Uterus (tissue), 4 donors: ENCODE measurements around the gene ZNF747. TPM values are rescaled to one million over a fixed set of nuclear protein-coding genes. Genes with fewer than 3 reads are reported as not detected.

Source experiments
- DNase-seq, 2 donors: peaks; one replicate each; pipeline ENCODE4 v3.0.0-alpha.2; 2019 to 2020
- H3K27ac ChIP-seq, 2 donors: fragments of 200-600 bp; sonication (generic); 1 replicate in 1 of 2; 2 replicates in 1 of 2; pipeline ENCODE4 v1.5.1; 2016 to 2018
- H3K27me3 ChIP-seq, 2 donors: fragments of 200-600 bp; sonication (generic); one replicate each; pipeline ENCODE4 v1.5.1; 2018 to 2019; ENCODE audit warnings: control low read depth in 1 of 2
- H3K36me3 ChIP-seq, 2 donors: fragments of 200-600 bp; sonication (generic); one replicate each; pipeline ENCODE4 v1.5.1; 2019; ENCODE audit warnings: control low read depth in 1 of 2
- H3K4me1 ChIP-seq, 2 donors: fragments of 200-600 bp; sonication (generic); one replicate each; pipeline ENCODE4 v1.5.1; 2018 to 2019; ENCODE audit warnings: control low read depth in 1 of 2
- H3K4me3 ChIP-seq, 2 donors: fragments of 200-600 bp; sonication (generic); 1 replicate in 1 of 2; 2 replicates in 1 of 2; pipeline ENCODE4 v1.5.1; 2018 to 2019; ENCODE audit warnings: mild to moderate bottlenecking in 1 of 2
- H3K9me3 ChIP-seq, 2 donors: fragments of 200-600 bp; sonication (generic); one replicate each; pipeline ENCODE4 v1.5.1; 2019; ENCODE audit warnings: control low read depth in 1 of 2
- CTCF ChIP-seq, 4 experiments: fragments of 200-600 bp in 2 of 4; fragments of 450-650 bp in 2 of 4; sonication (generic) in 2 of 4; IDR thresholded peaks; one replicate each; pipeline ENCODE4 v1.5.1; 2016 to 2019; ENCODE audit warnings: antibody characterized with exemption in 4 of 4, mild to moderate bottlenecking in 2 of 4, moderate library complexity in 1 of 4
- POLR2A ChIP-seq, 2 donors: fragments of 450-650 bp; IDR thresholded peaks; one replicate each; pipeline ENCODE4 v1.6.1; 2016; ENCODE audit warnings: antibody characterized with exemption in 2 of 2, mild to moderate bottlenecking in 1 of 2, moderate library complexity in 1 of 2
- intact Hi-C: fragments of 100-400 bp; cut with DNase I; formaldehyde crosslinking; loops from one replicate; pipeline ENCODE4 v1.15.1; 2023; ENCODE audit warnings: low total_unique reads
- total RNA-seq, 4 donors: library from RNA; depleted of rRNA in 3 of 4; stranded (reverse); fragments of >200 nt in 3 of 4; gene quantifications; one replicate each; pipeline versions ENCODE4 v1.1.0 to v1.2.4, GENCODE V29; 2014 to 2023
- donor health status: DM: yes; HTN: yes; CAD: no.

The ZNF747 gene
- total RNA-seq, 4 donors from 2014 or later = 3.8 to 16.1 (median 10.2) TPM

DNA sequence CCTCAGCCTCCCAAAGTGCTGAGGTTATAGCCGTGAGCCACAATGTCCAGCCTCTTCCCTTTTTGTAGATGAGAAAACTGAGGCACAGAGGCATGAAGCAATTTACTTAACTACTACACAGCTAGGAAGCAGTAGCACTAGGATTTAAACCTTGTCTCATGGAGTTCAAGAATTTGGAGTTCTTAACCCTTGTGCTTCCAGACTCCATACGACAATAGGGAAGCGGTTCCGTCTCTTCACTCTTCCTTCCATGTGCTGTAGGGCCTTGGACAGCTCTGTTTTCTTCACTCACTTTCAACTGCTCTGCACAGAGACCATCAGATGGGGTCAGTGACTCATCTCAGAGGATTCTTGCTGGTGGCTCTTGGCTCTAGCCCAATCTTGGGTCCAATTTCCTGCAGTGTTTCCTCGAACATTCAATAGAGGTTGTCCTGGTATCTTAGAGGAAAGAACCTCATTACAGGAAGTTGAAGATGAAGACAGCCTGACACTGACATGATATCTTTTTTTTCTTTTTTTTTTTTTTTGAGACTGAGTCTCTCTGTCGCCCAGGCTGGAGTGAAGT is 42.8 kb downstream of the ZNF747 start:
- H3K4me1 ChIP-seq = no peaks in the 10 kb centered on the region
- no peak overlapping the region for H3K4me3 ChIP-seq
- DNase-seq = no peak
- H3K9me3 ChIP-seq = no peaks in the 10 kb centered on the region
- no peaks in the 10 kb centered on the region for H3K27me3 ChIP-seq
- no peak for TF ChIP-seq CTCF (IDR thresholded peaks at IDR 0.05)
- no peak for TF ChIP-seq POLR2A (IDR thresholded peaks at IDR 0.05)
- intact Hi-C loops = no loop called here
- H3K36me3 ChIP-seq = no peaks in the 10 kb centered on the region
- no peak overlapping the region for H3K27ac ChIP-seq

DNA sequence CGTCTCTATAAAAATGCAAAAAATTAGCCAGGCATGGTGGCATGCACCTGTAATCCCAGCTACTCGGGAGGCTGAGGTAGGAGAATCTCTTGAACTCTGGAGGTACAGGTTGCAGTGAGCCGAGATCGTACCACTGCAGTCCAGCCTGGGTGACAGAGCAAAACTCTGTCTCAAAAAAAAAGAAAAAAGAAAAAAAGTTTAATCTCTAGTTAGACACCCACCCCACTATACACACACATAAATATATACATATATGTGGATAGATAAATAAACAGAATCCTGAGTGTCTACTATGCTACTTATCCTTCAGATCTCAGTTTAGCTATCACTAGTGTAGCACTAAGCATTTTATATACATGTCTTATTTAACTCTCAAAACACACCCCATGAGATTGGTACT is 43.4 kb downstream of the ZNF747 start:
- TF ChIP-seq POLR2A (IDR thresholded peaks at IDR 0.05) = no peak
- no peak for TF ChIP-seq CTCF (IDR thresholded peaks at IDR 0.05)
- Histone ChIP-seq H3K4me3 (no peak overlapping the region), H3K27me3 (no peaks in the 10 kb centered on the region), H3K36me3 (no peaks in the 10 kb centered on the region), H3K4me1 (no peaks in the 10 kb centered on the region), H3K27ac (no peak overlapping the region), H3K9me3 (no peaks in the 10 kb centered on the region)
- intact Hi-C loops = no loop called here
- no peak for DNase-seq

- DNase-seq = no peak
- no peaks in the 10 kb centered on the region for H3K4me1 ChIP-seq
- H3K9me3 ChIP-seq = no peaks in the 10 kb centered on the region
- no peak for TF ChIP-seq POLR2A (IDR thresholded peaks at IDR 0.05)
- TF ChIP-seq CTCF (IDR thresholded peaks at IDR 0.05) = no peak
- no peaks in the 10 kb centered on the region for H3K36me3 ChIP-seq
- intact Hi-C loops = no loop called here
- H3K27me3 ChIP-seq = no peaks in the 10 kb centered on the region
- H3K27ac ChIP-seq = no peak overlapping the region
- H3K4me3 ChIP-seq = no peak overlapping the region
Observed at GRCh38 chr16:30490210-30490609, 44.4 kb downstream of the ZNF747 start.

- H3K36me3 ChIP-seq = no peaks in the 10 kb centered on the region
- no peaks in the 10 kb centered on the region for H3K4me1 ChIP-seq
- no peak for DNase-seq
- H3K4me3 ChIP-seq = no peak overlapping the region
- no peaks in the 10 kb centered on the region for H3K27me3 ChIP-seq
- TF ChIP-seq POLR2A (IDR thresholded peaks at IDR 0.05) (no peak), CTCF (IDR thresholded peaks at IDR 0.05) (no peak)
- H3K9me3 ChIP-seq = no peaks in the 10 kb centered on the region
- intact Hi-C loops = no loop called here
- no peak overlapping the region for H3K27ac ChIP-seq
Observed at GRCh38 chr16:30488764-30489605, 45.7 kb downstream of the ZNF747 start.

- Histone ChIP-seq H3K27me3 (no peaks in the 10 kb centered on the region), H3K4me1 (no peaks in the 10 kb centered on the region), H3K9me3 (no peaks in the 10 kb centered on the region), H3K27ac (no peak overlapping the region), H3K4me3 (no peak overlapping the region), H3K36me3 (no peaks in the 10 kb centered on the region)
- DNase-seq = no peak
- intact Hi-C loops = no loop called here
- TF ChIP-seq POLR2A (IDR thresholded peaks at IDR 0.05) (no peak), CTCF (IDR thresholded peaks at IDR 0.05) (no peak)
Observed at GRCh38 chr16:30485818-30486436, 48.7 kb downstream of the ZNF747 start.
